ENCODE data around the gene CCDC28A. TPM values are rescaled to one million over a fixed set of nuclear protein-coding genes. Genes with fewer than 3 reads are reported as not detected.

CCDC28A gene
- total RNA-seq, 4 donors from 2014 or later = 12.0 to 31.4 (median 19.6) TPM

GRCh38 chr6:138809677-138810076 is 36.1 kb downstream of the CCDC28A start:
- no peaks in the 10 kb centered on the region for H3K36me3 ChIP-seq
- H3K27me3 ChIP-seq = no peaks in the 10 kb centered on the region
- H3K27ac ChIP-seq = no peak overlapping the region
- no peaks in the 10 kb centered on the region for H3K4me1 ChIP-seq
- H3K4me3 ChIP-seq = no peak overlapping the region
- in situ Hi-C loops (cut with MboI; ENCODE audit: low pct_ligation_motif_present in 1 of 4, low pct_unique_long_range_greater_than_20kb in 1 of 4, low sequenced_read_pairs in 3 of 4) (loop anchor here in 3 of 4 donors (10.0 to 25.0 kb wide), 4 partner anchors 175 to 555 kb away; partner anchors contain the start of genes CITED2 (in 2 of the 3) and REPS1 (in 1 of the 3)), intact Hi-C loops (cut with DNase I; ENCODE audit: low total_unique reads) (no loop called here)
- DNase-seq = no peak
- TF ChIP-seq POLR2A (IDR thresholded peaks at IDR 0.05) = no peak
- TF ChIP-seq POLR2AphosphoS5 (IDR thresholded peaks at IDR 0.05) = no peak
- TF ChIP-seq, protein P1, sequence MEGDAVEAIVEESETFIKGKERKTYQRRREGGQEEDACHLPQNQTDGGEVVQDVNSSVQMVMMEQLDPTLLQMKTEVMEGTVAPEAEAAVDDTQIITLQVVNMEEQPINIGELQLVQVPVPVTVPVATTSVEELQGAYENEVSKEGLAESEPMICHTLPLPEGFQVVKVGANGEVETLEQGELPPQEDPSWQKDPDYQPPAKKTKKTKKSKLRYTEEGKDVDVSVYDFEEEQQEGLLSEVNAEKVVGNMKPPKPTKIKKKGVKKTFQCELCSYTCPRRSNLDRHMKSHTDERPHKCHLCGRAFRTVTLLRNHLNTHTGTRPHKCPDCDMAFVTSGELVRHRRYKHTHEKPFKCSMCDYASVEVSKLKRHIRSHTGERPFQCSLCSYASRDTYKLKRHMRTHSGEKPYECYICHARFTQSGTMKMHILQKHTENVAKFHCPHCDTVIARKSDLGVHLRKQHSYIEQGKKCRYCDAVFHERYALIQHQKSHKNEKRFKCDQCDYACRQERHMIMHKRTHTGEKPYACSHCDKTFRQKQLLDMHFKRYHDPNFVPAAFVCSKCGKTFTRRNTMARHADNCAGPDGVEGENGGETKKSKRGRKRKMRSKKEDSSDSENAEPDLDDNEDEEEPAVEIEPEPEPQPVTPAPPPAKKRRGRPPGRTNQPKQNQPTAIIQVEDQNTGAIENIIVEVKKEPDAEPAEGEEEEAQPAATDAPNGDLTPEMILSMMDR (IDR thresholded peaks at IDR 0.05) = no peak
- TF ChIP-seq EP300 (IDR thresholded peaks at IDR 0.05; ENCODE audit: low read depth) = no peak
- 87 to 92% methylated on average over 3 of the region's 3 CpGs for WGBS, 2 donors (ENCODE audit: low coverage in 1 of 2)
- H3K9me3 ChIP-seq = no peaks in the 10 kb centered on the region

DNA sequence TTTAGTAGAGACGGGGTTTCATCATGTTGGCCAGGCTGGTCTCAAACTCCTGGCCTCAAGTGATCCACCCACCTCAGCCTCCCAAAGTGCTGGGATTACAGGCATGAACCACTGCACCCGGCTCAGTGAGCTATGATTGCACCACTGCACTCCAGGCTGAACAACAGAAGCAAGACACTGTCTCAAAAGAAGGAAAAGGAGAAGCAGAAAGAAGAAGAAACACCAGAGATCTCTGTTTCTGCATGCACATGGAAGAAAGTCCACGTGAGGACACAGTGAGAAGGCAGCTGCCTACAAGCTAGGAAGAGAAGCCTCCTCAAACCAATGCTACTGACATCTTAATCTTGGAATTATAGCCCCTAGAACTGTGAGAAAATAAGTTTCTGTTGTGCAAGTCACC is 38.3 kb downstream of the CCDC28A start:
- no peak for DNase-seq
- TF ChIP-seq, protein P1 (IDR thresholded peaks at IDR 0.05) = no peak
- TF ChIP-seq EP300 (IDR thresholded peaks at IDR 0.05; ENCODE audit: low read depth) (no peak), POLR2AphosphoS5 (IDR thresholded peaks at IDR 0.05) (no peak), POLR2A (IDR thresholded peaks at IDR 0.05) (no peak)
- Histone ChIP-seq H3K4me1 (peaks cover 0 to 7% (median 3%) of the 10 kb centered on the region in 4 donors), H3K36me3 (no peaks in the 10 kb centered on the region), H3K4me3 (no peak overlapping the region), H3K9me3 (no peaks in the 10 kb centered on the region), H3K27me3 (no peaks in the 10 kb centered on the region), H3K27ac (no peak overlapping the region)
- in situ Hi-C loops (cut with MboI; ENCODE audit: low pct_ligation_motif_present in 1 of 4, low pct_unique_long_range_greater_than_20kb in 1 of 4, low sequenced_read_pairs in 3 of 4) (loop anchor here in 3 of 4 donors (10.0 to 25.0 kb wide), 4 partner anchors 173 to 553 kb away; partner anchors contain the start of genes CITED2 (in 2 of the 3) and REPS1 (in 1 of the 3)), intact Hi-C loops (cut with DNase I; ENCODE audit: low total_unique reads) (no loop called here)
- 40 to 85% methylated on average over 1 to 3 of the region's 3 CpGs for WGBS, 2 donors (ENCODE audit: low coverage in 1 of 2)

DNA sequence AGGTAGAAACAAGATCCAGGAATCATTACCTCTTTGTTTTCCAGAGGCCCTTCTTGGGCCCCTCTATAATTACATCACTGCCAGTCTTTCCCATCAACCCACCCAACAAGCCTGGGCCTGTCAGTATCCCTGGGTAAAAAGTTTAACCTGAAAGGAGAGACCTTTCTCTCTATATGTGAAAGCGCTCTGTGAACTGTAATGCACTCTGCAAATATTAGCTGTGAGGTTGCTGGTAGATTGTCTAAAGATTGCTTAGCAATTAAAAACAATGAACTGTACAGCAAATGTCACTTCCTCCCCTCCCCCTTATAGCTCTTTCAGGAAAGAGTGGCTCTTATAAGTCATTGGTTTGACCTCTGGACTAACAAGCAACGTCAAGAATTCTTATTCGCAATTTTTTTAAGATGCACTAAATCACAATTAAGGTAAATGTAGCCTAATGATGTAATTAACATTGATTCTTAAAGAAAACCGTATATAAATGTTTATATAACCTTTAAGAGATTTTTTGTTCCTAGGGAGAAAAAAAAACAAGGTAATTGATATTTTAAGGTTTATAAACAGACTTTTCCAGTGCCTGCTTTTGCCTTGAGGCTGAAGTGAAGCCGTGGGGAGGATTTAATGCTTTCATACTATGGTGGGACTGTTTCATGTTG is 40.7 kb downstream of the CCDC28A start:
- no peak for DNase-seq
- no peaks in the 10 kb centered on the region for H3K36me3 ChIP-seq
- TF ChIP-seq EP300 (IDR thresholded peaks at IDR 0.05; ENCODE audit: low read depth) (no peak), POLR2AphosphoS5 (IDR thresholded peaks at IDR 0.05) (no peak)
- TF ChIP-seq, protein P1 (IDR thresholded peaks at IDR 0.05) = no peak
- H3K9me3 ChIP-seq = no peaks in the 10 kb centered on the region
- H3K4me3 ChIP-seq = no peak overlapping the region
- no peaks in the 10 kb centered on the region for H3K27me3 ChIP-seq
- in situ Hi-C loops (cut with MboI; ENCODE audit: low pct_ligation_motif_present in 1 of 4, low pct_unique_long_range_greater_than_20kb in 1 of 4, low sequenced_read_pairs in 3 of 4) = loop anchor here in 3 of 4 donors (10.0 to 25.0 kb wide), 4 partner anchors 170 to 550 kb away; partner anchors contain the start of genes CITED2 (in 2 of the 3) and REPS1 (in 1 of the 3)
- H3K27ac ChIP-seq = no peak overlapping the region
- intact Hi-C loops (cut with DNase I; ENCODE audit: low total_unique reads) = no loop called here
- peaks cover 0 to 26% (median 13%) of the 10 kb centered on the region in 4 donors for H3K4me1 ChIP-seq
- 32 to 51% methylated on average over 4 to 5 of the region's 5 CpGs for WGBS, 2 donors (ENCODE audit: low coverage in 1 of 2)

DNA sequence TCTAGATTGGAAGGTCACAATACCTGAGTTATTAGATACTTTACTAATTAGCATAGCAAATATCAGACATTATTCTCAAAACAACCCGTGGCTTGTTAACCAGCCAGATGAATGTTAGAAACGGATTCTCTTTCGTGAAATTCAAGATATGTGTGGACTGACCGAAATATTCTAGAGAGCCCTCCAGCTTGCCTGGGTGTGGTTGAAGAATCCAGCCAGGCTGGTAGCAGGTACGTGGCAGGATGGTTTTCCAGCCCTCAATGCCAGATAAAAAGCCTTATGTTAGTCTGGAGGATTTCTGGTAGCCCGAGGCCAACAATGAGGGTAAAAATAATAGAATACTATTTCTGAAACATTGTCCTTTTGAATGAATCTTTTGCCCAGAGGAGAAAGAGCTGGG is 41.7 kb downstream of the CCDC28A start:
- Histone ChIP-seq H3K4me1 (peaks cover 0 to 26% (median 13%) of the 10 kb centered on the region in 4 donors), H3K36me3 (no peaks in the 10 kb centered on the region), H3K27me3 (no peaks in the 10 kb centered on the region), H3K9me3 (no peaks in the 10 kb centered on the region), H3K27ac (no peak overlapping the region), H3K4me3 (no peak overlapping the region)
- WGBS, 2 donors (ENCODE audit: low coverage in 1 of 2) = 75 to 89% methylated on average over 3 to 6 of the region's 6 CpGs
- in situ Hi-C loops (cut with MboI; ENCODE audit: low pct_ligation_motif_present in 1 of 4, low pct_unique_long_range_greater_than_20kb in 1 of 4, low sequenced_read_pairs in 3 of 4) = loop anchor here (5.0 to 25.0 kb wide), 7 partner anchors 170 to 552 kb away; partner anchors contain the start of genes CITED2 (in 2 of the 4) and REPS1 (in 2 of the 4)
- intact Hi-C loops (cut with DNase I; ENCODE audit: low total_unique reads) = loop anchor here (5.0 kb wide), 1 partner anchor 172 kb away; the partner anchor contains the start of gene REPS1
- no peak for TF ChIP-seq POLR2A (IDR thresholded peaks at IDR 0.05)
- TF ChIP-seq EP300 (IDR thresholded peaks at IDR 0.05; ENCODE audit: low read depth) = no peak
- TF ChIP-seq, protein P1 (IDR thresholded peaks at IDR 0.05) = no peak
- no peak for TF ChIP-seq POLR2AphosphoS5 (IDR thresholded peaks at IDR 0.05)
- no peak for DNase-seq
